Effector CD4-positive, alpha-beta T cell (primary cell): ENCODE data around the gene NMBR.
"Not testable (repeated sequence)": the region's sequence is repeated elsewhere in the genome, so short reads cannot be mapped to it uniquely, and the experiment has no call there.

Experiments
- DNase-seq: peaks from one replicate; pipeline ENCODE4 v3.0.0-alpha.2; 2020

Gene NMBR

DNA sequence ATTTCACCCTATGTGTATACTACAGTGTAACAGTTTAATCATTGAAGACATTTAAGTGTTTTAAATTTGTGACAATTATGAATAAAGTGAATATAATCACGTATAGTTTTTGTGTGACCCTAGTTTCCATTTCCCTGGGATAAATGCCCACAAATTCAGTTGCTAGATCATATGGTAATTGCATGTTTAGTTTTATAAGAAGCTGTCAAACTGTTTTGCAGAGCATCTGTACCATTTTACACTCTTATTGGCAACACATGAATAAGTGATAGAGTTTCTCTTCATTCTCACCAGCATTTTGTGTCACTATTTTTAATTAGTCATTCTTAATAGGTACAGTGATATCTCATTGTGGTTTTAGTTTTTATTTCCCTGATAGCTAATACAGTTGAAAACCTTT, 7.4 kb upstream of the NMBR start:
- DNase-seq, result no peak

- DNase-seq, result no peak
These were observed 6.3 kb upstream of the NMBR start for GRCh38 chr6:142153196-142153595.

DNA sequence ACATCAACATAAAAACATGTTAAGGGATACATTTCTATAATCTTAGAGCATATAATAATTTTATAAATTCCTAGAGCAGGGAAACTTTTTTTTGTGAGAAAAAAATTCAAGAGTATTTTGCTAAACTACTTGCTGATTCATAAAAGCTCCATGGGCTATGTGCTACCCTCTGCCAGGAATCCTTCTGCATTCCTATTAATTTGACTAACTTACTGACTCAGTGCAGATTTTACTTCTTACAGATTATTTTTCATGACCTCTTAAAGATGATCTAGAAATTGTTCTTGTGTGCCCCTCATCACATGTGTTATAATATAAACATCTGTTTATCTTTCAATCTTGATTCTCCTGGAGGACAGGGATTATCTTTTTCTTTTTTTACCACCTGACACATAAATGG, 5.8 kb upstream of the NMBR start:
- no peak for DNase-seq

- DNase-seq, result not testable (repeated sequence)
These were observed 5.4 kb downstream of the NMBR start for GRCh38 chr6:142141531-142141930.

DNA sequence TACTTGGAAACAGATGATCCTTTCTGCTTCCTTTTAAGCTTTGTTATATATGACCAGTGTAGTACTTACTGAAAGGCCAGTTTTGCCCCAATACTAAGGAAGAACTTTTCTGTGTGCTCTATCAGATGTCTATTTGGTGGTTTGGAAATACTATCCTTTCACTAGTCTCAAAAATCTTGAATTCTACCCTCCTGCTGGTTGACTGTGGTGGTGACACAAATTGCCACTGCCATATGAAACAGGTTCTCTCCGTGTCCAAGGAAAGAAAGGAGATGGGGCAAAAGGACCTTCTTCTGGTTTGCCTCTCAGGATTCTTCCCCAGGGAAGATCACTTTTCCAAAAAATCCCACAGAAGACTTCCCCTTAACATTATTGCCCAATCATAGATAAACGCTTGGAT, 8.0 kb downstream of the NMBR start:
- no peak for DNase-seq

DNA sequence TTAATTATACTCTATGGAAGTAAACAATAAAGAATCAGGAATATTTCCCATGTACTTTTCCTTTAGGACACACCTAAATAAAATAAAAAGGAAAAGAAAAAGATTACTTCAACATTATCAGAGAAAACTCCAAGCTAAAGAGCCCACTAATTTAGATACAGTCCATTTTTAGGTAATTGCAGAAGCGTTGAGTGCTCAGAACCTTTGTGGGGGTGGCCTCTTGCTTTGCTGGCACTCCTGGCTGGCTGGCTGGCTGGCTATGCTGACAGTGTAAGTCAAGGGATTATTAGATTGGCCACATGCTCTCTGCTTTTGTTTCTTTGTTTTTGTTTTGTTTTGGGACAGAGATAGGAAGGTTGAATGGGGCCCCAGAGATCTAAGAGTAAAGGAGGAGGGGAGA, 14.3 kb downstream of the NMBR start, which contains the start of gene GJE1:
TSS of gene GJE1 (plus strand) at position 301 of the 400 bp plus-strand sequence. CDS start 234 bp downstream, outside the sequence.
- no peak for DNase-seq

GRCh38 chr6:142130814-142131213, 16.1 kb downstream of the NMBR start:
- DNase-seq, result no peak

GRCh38 chr6:142121342-142121741, 25.6 kb downstream of the NMBR start:
- DNase-seq, result no peak

DNA sequence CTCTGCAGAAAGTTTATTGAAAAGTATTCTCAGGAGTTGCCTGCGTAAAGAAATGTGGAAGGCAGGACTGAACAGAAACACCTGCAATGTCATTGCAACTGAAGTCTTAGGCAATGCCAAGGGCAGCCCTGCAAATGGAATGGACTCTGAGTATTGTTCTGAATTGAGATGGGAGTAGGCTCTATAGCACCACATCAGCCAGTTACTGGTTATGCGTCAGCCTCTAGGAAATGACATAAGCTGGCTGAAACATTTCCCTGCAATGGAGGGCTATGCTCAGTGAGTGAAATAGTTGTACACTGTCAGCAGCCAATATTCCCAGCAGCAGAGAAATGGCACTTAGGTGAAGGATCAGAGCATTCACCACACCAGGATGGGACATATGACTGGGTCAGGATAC, 28.0 kb downstream of the NMBR start:
- DNase-seq, result no peak

DNA sequence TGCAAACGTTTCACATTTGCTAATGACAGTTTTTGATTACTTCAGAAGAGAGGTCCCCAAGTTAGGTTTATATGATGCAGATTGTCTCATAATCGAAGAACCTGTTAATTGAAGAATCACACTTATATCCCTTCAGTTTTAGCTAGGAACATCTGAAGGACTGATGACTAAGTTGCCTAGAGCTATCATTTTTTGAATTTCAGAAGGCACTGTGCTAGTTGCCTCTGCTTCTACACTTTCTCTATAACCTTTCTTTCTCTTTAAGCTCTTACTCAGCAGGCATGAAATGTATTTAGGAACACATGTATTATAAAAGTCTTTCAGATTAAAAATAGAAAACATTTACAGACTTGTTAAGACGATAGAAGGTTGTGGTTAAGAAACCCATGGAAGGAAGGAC, 28.6 kb downstream of the NMBR start:
- DNase-seq, result no peak

DNA sequence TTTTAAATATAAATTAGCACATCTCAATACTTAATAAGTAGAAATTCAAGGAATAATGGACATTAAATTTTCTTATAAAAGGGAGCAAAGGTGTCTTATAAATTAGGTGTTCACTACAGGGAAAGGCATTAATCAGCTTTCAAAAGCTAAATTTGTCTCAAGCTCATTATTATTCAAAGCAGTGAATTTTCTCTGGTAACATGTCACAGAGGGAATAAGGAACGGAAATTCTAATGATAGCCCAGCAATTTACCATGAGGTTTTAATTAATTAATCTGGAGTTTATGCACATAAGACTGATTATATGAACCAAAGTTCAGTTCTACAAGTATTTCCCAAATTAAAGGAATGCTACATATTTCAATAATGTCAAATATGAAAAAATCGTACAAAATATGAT, 29.6 kb downstream of the NMBR start:
- DNase-seq, result no peak

DNA sequence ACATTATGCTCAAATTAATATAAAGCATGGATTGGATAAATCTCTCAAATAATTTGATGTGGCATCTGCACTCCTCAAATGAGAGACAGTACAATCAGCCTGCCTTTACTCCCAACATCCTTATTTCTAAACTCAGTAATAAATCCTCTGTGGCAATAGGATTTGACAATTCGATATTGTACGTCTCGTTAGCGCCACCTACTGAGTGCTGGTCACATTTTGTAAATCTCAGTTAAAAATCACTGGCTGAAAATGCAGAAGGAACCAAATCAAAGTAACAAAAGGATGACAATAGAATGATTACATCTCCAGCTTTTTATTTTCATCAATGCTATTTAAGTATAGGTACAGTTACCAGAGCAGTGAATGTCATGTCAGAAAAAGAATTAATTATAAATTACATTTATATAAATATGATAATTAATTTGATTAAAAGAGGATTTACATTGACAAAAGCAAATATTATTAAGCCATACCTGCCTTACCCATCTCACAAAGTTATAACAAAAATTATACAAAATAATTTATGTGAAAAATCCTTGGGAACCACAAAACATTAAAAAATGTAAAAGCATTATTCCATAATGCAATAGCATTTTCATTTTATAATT, 34.4 kb downstream of the NMBR start:
- peak; percentile 65 for DNase-seq

- not testable (repeated sequence) for DNase-seq
These were observed 36.1 kb downstream of the NMBR start for GRCh38 chr6:142110820-142111219.

DNA sequence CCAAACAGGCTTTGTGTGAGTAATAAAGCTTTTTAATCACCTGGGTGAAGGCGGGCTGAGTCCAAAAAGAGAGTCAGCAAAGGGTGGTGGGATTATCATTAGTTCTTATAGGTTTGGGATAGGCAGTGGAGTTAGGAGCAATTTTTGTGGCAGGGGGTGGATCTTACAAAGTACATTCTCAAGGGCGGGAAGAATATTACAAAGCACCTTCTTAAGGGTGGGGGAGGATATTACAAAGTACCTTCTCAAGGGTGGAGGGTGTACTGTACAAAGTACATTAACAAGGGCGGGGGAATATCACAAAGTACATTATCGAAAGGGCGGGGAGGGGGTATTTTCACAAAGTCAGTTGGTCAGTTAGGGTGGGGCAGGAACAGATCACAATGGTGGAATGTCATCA, 42.1 kb downstream of the NMBR start:
- DNase-seq, result not testable (repeated sequence)

- no peak for DNase-seq
These were observed 58.1 kb downstream of the NMBR start for GRCh38 chr6:142088858-142089216.

GRCh38 chr6:142087950-142088857, 58.7 kb downstream of the NMBR start:
- DNase-seq, result no peak

DNA sequence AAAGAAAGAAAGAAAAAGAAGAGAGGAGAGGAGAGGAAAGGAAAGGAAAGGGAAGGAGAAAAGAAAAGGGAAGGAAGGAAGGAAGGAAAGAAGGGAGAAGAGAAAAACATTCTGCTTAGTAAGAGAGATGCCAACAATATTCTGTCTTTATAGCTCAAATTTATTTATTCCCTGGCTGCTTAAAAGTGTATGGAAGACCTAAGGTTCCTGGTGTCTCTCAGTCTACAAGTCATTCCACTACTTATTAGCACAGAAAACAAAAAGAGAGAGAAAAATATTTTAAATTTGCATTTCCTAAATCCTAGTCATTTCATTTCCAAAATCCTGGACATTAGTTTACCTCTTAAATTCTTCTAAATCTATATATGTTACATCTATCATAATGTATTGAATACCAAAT, 67.8 kb downstream of the NMBR start:
- DNase-seq, result no peak

DNA sequence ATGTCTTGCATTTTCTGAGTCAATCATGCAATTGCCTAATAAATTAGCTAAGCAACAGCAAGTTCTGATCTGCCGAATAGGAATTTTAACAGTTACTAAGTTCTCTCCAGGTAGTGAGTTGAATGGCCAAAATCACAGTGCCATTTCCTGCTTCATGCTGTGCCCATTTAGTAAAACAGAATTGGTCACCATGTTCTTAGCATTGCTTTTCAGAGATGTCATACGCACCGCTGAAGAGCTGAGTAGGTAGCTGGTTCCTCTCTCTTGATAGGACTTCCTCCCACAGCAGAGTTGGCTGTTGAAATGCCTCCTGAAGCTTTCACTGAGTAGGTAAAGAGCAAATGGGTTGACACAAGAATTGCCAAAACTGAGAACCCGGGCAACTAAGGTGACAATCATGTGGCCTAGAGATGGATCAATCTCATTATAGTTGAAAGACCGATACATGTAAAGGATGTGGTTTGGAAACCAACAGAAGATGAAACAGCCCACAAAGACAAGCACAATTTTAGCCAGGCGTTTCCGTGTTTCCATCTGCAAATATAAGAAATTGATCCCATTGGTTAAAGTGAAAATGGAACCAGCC, 71.3 kb downstream of the NMBR start:
- no peak for DNase-seq

- DNase-seq, result no peak
These were observed 72.4 kb downstream of the NMBR start for GRCh38 chr6:142074516-142074915.

DNA sequence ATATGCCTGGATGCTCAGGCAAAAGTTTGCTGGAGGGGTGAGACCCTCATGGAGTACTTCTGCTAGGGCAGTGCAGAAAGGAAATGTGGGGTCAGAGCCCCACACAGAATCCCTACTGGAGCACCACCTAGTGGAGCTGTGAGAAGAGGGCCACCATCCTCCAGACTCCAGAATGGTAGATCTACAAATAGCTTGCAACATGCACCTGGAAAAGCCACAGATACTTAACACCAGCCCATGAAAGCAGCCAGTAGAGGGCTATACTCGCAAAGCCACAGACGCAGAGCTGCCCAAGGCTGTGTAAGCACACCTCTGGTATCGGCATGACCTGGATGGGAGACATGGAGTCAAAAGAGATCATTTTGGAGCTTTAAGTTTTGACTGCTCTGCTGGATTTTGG, 74.9 kb downstream of the NMBR start:
- DNase-seq, result no peak

DNA sequence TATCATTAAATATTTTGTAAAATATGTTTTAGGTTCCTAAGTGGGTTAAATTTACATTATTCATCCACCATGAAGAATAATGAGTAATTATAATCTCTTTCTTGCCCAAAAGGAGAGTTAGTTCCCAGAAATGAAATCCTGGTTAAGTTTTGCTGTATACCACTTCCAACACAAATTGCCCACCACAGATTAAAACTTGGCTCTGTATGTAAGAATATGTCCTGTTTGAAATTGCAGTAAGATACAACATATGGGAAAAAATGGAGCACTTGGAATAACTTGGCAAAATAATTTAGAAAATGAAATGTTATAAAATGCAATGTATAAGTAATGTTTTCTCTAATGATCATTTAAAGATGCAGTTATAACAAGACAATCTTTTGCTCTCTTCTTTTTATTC, 78.5 kb downstream of the NMBR start:
- no peak for DNase-seq

DNA sequence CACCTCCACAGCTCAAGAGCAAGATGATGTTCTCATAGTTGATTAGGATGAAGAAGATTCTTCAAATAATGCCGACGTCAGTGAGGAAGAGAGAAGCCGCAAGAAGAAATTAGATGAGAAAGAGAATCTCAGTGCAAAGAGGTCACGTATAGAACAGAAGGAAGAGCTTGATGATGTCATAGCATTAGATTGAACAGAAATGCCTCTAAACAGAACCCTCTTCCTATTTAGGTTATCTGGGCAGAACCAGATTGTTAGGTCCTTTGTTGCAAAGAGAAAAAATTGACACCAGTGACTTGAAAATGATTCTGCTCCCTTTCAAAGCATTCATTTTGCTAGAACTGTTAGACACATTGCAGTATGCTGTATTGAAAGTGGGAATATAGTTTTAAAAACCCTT, 84.1 kb downstream of the NMBR start:
- DNase-seq, result not testable (repeated sequence)

DNA sequence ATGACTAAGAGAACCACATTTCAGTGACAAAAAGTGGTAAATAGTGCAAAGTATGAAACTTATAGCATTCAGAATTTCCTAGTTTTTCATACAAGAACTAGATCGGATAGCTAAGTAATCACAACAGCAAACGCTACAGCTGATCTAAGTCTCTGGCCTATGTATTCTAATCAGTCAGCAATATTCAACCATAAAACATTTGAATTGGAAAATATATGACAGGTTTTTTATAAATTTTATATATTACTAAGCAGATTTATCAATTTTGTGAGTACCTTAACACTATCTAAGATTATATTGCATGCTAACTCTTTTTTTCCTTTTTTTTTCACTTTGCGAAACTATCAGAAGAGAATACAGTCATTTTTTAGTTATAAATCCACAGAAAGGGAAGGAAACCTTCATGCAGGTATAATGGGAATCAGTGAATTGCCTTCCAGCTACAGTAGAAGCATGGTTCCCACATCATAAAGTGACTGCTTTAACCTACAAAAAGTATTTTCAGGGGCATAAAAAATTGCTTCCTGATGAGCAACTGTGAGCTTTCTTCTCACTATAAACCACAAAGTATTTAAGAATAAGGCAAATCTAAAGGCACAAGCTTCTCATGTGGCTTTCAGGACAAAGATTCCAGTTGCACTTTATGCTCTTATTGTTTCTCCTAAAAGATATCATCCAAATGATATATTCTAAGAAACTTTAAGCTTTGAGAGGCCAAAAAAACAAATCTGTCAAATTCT, 88.2 kb downstream of the NMBR start:
- no peak for DNase-seq
